ENCODE results near the gene OTX2. TPM values are rescaled to one million over a fixed set of nuclear protein-coding genes. Genes with fewer than 3 reads are reported as not detected.

Gene OTX2
- total RNA-seq, 4 donors from 2014 or later: not detected

DNA sequence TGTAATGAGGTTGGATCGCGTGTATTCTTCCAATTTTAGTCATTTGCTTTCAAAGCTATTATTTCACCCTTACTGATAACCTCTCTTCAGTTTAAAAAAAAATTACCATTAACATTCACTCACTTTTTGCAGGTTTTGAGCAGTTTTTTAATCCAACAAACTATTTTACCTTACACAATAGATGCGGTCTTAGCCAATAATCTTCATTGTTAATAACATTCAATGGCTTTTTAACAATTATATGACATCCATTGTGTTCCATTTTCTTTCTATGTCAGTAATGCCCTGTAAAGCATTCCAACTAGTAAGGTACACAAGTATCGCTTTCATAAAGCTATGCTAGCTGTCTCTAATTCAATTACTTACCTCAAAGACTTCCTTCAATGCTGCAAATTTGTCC is 18.9 kb upstream of the OTX2 start:
- WGBS, 2 donors: 82 to 84% methylated on average over 4 of the region's 4 CpGs
- H3K27me3 ChIP-seq: peaks cover 0 to 8% (median 0%) of the 10 kb centered on the region in 4 donors
- no peaks in the 10 kb centered on the region for H3K36me3 ChIP-seq
- DNase-seq: no peak
- no peak overlapping the region for H3K4me3 ChIP-seq
- H3K27ac ChIP-seq: no peak overlapping the region
- no peaks in the 10 kb centered on the region for H3K9me3 ChIP-seq
- intact Hi-C loops (cut with DNase I): no loop called here
- no peaks in the 10 kb centered on the region for H3K4me1 ChIP-seq
- TF ChIP-seq, protein P1, sequence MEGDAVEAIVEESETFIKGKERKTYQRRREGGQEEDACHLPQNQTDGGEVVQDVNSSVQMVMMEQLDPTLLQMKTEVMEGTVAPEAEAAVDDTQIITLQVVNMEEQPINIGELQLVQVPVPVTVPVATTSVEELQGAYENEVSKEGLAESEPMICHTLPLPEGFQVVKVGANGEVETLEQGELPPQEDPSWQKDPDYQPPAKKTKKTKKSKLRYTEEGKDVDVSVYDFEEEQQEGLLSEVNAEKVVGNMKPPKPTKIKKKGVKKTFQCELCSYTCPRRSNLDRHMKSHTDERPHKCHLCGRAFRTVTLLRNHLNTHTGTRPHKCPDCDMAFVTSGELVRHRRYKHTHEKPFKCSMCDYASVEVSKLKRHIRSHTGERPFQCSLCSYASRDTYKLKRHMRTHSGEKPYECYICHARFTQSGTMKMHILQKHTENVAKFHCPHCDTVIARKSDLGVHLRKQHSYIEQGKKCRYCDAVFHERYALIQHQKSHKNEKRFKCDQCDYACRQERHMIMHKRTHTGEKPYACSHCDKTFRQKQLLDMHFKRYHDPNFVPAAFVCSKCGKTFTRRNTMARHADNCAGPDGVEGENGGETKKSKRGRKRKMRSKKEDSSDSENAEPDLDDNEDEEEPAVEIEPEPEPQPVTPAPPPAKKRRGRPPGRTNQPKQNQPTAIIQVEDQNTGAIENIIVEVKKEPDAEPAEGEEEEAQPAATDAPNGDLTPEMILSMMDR (IDR thresholded peaks at IDR 0.05): no peak
- TF ChIP-seq POLR2A (IDR thresholded peaks at IDR 0.05): no peak

DNA sequence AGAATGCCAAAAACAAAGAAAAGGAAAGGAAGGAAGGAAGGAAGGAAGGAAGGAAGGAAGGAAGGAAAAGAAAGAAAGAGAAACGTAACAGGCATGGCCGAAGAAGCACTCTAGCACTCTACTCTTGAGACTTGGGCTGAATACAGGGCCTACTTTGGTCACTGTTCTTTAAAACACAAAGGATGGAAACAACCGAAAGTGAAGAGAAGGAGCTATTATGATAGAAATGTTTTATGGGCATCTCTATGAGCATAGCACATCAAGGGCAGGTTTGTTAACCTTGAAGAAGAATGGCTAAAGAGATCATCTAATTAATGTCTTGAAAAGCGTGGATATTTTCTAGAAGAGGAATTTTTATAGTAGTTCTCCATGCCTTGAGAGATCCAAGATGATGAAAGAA is 15.9 kb upstream of the OTX2 start:
- Histone ChIP-seq H3K27me3 (peaks cover 0 to 27% (median 0%) of the 10 kb centered on the region in 4 donors), H3K36me3 (no peaks in the 10 kb centered on the region), H3K27ac (no peak overlapping the region), H3K4me3 (no peak overlapping the region), H3K4me1 (no peaks in the 10 kb centered on the region), H3K9me3 (no peaks in the 10 kb centered on the region)
- DNase-seq: no peak
- WGBS, 2 donors: 63 to 77% methylated on average over 4 of the region's 4 CpGs
- intact Hi-C loops (cut with DNase I): no loop called here
- TF ChIP-seq, protein P1 (IDR thresholded peaks at IDR 0.05): no peak

DNA sequence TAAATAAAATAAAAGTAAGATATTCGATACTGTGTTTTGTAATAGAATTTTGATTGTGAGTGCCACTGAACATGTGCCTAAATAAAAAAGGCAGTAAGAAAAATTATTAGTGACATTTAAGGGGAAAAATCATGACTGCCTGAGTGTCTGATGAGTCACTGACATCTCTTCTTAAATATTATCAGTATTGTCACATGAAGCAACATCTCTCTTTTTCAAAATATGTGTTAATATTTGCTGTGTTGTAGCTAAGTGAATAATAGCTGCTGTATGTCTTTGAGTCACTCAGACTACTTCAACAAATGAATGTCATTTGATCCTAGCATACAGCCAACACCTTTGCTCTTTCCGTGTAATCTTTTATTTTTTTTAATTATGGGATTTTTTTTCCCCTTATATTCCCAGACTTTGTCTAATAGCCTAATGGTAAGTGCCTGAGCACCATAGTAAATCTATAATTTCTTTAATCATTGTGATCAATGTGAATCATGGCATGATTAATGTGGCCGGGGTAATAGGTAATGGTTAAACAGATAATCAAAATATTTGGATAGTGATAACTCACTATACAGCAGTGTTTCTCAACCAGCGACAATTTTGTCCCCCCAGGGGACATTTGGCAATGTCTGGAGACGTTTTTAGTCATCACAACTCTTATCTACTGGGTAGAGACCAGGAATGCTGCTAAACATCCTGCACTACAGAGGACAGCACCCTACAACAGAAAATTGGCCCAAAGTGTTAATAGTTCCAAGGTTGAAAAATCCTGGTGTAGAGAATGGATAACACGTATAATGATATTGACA is 11.7 kb upstream of the OTX2 start:
- Histone ChIP-seq H3K27ac (no peak overlapping the region), H3K27me3 (peaks cover 0 to 69% (median 8%) of the 10 kb centered on the region in 4 donors), H3K9me3 (no peaks in the 10 kb centered on the region), H3K4me3 (no peak overlapping the region), H3K4me1 (no peaks in the 10 kb centered on the region), H3K36me3 (no peaks in the 10 kb centered on the region)
- no peak for DNase-seq
- 42 to 44% methylated on average over 6 of the region's 6 CpGs for WGBS, 2 donors
- TF ChIP-seq POLR2A (IDR thresholded peaks at IDR 0.05): no peak
- TF ChIP-seq, protein P1 (IDR thresholded peaks at IDR 0.05): no peak
- intact Hi-C loops (cut with DNase I): no loop called here

DNA sequence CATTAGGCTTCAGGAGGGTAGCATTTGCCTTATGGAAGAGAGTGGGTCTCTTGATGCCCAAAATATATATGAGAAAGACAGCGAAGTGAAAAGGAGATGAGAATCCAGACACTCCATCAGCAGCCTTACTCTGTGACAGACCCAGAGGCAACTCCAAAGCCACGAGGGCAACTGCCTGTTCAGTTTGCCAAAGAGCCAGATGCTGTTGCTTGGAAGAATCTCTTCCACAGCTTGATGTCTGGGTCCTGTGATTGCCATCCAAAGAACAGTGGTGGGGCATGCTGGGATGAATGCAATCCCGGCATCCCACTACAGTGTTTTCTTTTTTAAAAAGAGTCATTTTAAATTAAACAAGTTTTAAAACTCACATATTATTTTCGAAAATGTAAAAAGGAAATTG is 10.9 kb upstream of the OTX2 start:
- Histone ChIP-seq H3K27ac (no peak overlapping the region), H3K36me3 (no peaks in the 10 kb centered on the region), H3K27me3 (peaks cover 0 to 78% (median 8%) of the 10 kb centered on the region in 4 donors), H3K9me3 (no peaks in the 10 kb centered on the region), H3K4me3 (no peak overlapping the region), H3K4me1 (no peaks in the 10 kb centered on the region)
- WGBS, 2 donors: 43 to 47% methylated on average over 4 of the region's 4 CpGs
- DNase-seq: no peak
- no peak for TF ChIP-seq POLR2A (IDR thresholded peaks at IDR 0.05)
- TF ChIP-seq, protein P1 (IDR thresholded peaks at IDR 0.05): no peak
- intact Hi-C loops (cut with DNase I): no loop called here

DNA sequence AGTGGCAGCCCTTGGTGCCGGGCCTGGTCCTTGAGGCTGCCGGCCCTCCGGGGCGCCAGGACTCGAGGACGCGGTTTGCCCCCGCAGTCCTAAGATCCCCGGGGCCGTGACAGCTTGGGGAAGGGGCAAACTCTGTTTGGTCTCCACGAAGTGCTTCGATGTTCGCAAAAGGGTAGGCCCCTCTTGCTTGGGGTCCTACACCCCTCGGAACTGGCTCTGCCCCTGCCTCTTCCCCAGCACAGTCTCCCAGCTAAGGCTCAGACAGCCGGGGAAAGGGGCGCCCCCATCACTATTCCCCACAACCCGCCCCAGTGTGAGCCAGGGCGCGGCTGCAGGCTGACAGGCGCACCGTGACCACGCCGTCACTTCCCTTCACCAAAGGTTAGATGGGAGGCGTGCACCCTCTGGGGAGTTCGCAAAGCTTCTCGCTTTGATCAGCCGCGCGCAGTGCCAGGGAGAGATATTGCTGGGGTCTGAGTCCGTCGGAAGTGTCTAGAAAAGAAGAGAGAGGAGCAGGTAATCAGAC is 7.2 kb upstream of the OTX2 start:
- H3K9me3 ChIP-seq: no peaks in the 10 kb centered on the region
- H3K4me3 ChIP-seq: no peak overlapping the region
- H3K4me1 ChIP-seq: no peaks in the 10 kb centered on the region
- no peaks in the 10 kb centered on the region for H3K36me3 ChIP-seq
- intact Hi-C loops (cut with DNase I): no loop called here
- DNase-seq: no peak
- 3 to 10% methylated on average over 5 to 6 of the region's 31 CpGs for WGBS, 2 donors
- no peak overlapping the region for H3K27ac ChIP-seq
- peaks cover 4 to 100% (median 18%) of the 10 kb centered on the region in 4 donors for H3K27me3 ChIP-seq
- TF ChIP-seq, protein P1 (IDR thresholded peaks at IDR 0.05): no peak
- no peak for TF ChIP-seq POLR2A (IDR thresholded peaks at IDR 0.05)

Measured in esophagus squamous epithelium (tissue), 5 donors.